Nasal cavity respiratory epithelium epithelial cell of viscerocranial mucosa (primary cell): ENCODE results near the gene FRMD4A. TPM values are rescaled to one million over a fixed set of nuclear protein-coding genes. Genes with fewer than 3 reads are reported as not detected.

ENCODE experiments used
- total RNA-seq: library from RNA; depleted of rRNA; stranded (reverse); fragments of >200 nt; gene quantifications from 2 replicates; pipeline ENCODE4 v1.2.3, GENCODE V29; 2014

FRMD4A gene
- 2.1 and 8.0 TPM in 2 replicates for total RNA-seq

DNA sequence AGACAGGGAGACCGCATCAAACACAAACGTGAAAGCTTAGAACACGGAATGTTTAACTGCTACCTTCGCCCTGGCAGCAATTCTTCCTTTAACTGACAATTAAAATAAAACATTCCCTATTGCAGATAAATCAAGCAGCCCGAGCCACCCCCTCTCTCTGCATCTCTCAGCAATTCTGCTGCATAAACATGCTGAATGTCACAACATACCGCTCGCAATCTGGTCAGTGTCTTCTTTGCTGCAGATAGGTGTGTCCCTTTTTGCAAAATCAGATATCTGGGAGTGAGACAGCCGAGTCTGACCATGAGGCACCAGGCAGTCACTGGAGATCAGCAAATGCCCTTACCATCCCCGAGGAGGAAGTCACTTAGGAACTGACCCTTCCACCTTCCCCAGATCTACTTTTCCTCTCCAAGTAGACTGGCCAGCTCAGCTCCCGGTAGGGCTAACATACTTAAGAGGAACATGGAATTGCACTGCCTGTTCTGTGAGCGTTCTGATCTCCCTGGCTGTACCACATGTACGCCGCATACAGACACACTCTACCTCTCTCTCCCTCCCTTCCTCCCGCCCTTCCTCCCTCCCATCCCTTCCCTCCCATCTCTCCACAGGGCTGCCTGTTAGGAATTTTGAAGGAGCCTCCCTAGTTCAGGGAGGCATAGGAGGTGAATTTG, at the start of gene FRMD4A:
TSS of gene FRMD4A (minus strand) at position 537 of the 674 bp plus-strand sequence.

